WTC11 (cell line): ENCODE data around the gene AASS. TPM values are rescaled to one million over a fixed set of nuclear protein-coding genes. Genes with fewer than 3 reads are reported as not detected.

Source experiments
- ATAC-seq: fragments of 200-7000 bp; cut with Tn5 transposase; 2 replicates; pipeline ENCODE4 v1.10.0; 2021; ENCODE audit warnings: mild to moderate bottlenecking, moderate library complexity
- CTCF ChIA-PET: fragments of 300-600 bp; sonication (Branson Sonifier 250); formaldehyde crosslinking; loops from one replicate; lab custom pipeline; 2021; ENCODE audit warnings: antibody characterized with exemption; lab: Charles Lee
- POLR2A ChIA-PET: fragments of 350-600 bp; sonication (Branson Sonifier 250); formaldehyde crosslinking; loops from one replicate; lab custom pipeline; 2021; ENCODE audit warnings: antibody characterized with exemption; lab: Charles Lee
- DNase-seq: peaks from one replicate; pipeline ENCODE4 v3.0.0; 2021; ENCODE audit warnings: low spot score
- H3K27ac Mint-ChIP-seq: 2 replicates; pipeline ENCODE4 v1.8.0; 2021; ENCODE audit warnings: mixed read lengths
- H3K27me3 Mint-ChIP-seq: 2 replicates; pipeline ENCODE4 v1.8.0; 2021; ENCODE audit warnings: low read depth, mild to moderate bottlenecking, moderate library complexity, mixed read lengths
- H3K36me3 Mint-ChIP-seq: 2 replicates; pipeline ENCODE4 v1.8.0; 2021; ENCODE audit warnings: mixed read lengths
- H3K4me1 Mint-ChIP-seq: 2 replicates; pipeline ENCODE4 v1.8.0; 2022; ENCODE audit warnings: mixed read lengths
- H3K4me3 Mint-ChIP-seq: 2 replicates; pipeline ENCODE4 v1.8.0; 2021; ENCODE audit warnings: mild to moderate bottlenecking, moderate library complexity, mixed read lengths
- H3K9me3 Mint-ChIP-seq: 2 replicates; pipeline ENCODE4 v1.8.0; 2021; ENCODE audit warnings: mixed read lengths
- ELF4 ChIP-seq: sonication (generic); formaldehyde crosslinking; IDR thresholded peaks from 2 replicates; pipeline ENCODE4 v1.8.1; 2022; ENCODE audit warnings: low read depth, mild to moderate bottlenecking, moderate library complexity, missing genetic modification reagents
- FOXP4 ChIP-seq: sonication (generic); formaldehyde crosslinking; IDR thresholded peaks from 2 replicates; pipeline ENCODE4 v1.8.0; 2022; ENCODE audit warnings: mild to moderate bottlenecking, missing genetic modification reagents
- IRF2 ChIP-seq: sonication (generic); formaldehyde crosslinking; IDR thresholded peaks from 2 replicates; pipeline ENCODE4 v1.8.0; 2022; ENCODE audit warnings: low read depth, missing genetic modification reagents, borderline replicate concordance
- JAZF1 ChIP-seq: fragments of 250-450 bp; sonication (Bioruptor Pico); IDR thresholded peaks from 2 replicates; pipeline ENCODE4 v1.9.0; 2021; ENCODE audit warnings: moderate library complexity, mild to moderate bottlenecking, inconsistent platforms
- KAT7 ChIP-seq: sonication (generic); formaldehyde crosslinking; IDR thresholded peaks from 2 replicates; pipeline ENCODE4 v1.8.1; 2023; ENCODE audit warnings: missing genetic modification reagents, mild to moderate bottlenecking, borderline replicate concordance
- NFATC4 ChIP-seq: fragments of 250-450 bp; sonication (Bioruptor Pico); IDR thresholded peaks from 2 replicates; pipeline ENCODE4 v1.9.0; 2021; ENCODE audit warnings: mild to moderate bottlenecking
- NR1H2 ChIP-seq: sonication (generic); formaldehyde crosslinking; IDR thresholded peaks from 2 replicates; pipeline ENCODE4 v1.9.0; 2021; ENCODE audit warnings: mild to moderate bottlenecking, moderate library complexity, missing genetic modification reagents
- NR3C1 ChIP-seq: sonication (generic); formaldehyde crosslinking; conservative IDR thresholded peaks from 2 replicates; pipeline ENCODE4 v1.8.1; 2023; ENCODE audit warnings: low read depth, mild to moderate bottlenecking, missing genetic modification reagents
- OVOL2 ChIP-seq: fragments of 250-450 bp; sonication (Bioruptor Pico); IDR thresholded peaks from 2 replicates; pipeline ENCODE4 v1.9.0; 2021; ENCODE audit warnings: mild to moderate bottlenecking, borderline replicate concordance
- PRRX2 ChIP-seq: fragments of 250-450 bp; sonication (Bioruptor Pico); IDR thresholded peaks from 2 replicates; pipeline ENCODE4 v1.8.0; 2021; ENCODE audit warnings: mild to moderate bottlenecking
- RELA ChIP-seq: sonication (generic); formaldehyde crosslinking; IDR thresholded peaks from 2 replicates; pipeline ENCODE4 v1.8.1; 2022; ENCODE audit warnings: missing genetic modification reagents, mild to moderate bottlenecking, borderline replicate concordance
- SMAD3 ChIP-seq: sonication (generic); formaldehyde crosslinking; IDR thresholded peaks from 2 replicates; pipeline ENCODE4 v1.8.0; 2022; ENCODE audit warnings: missing genetic modification reagents, mild to moderate bottlenecking, borderline replicate concordance
- TCF7 ChIP-seq: sonication (generic); formaldehyde crosslinking; IDR thresholded peaks from 2 replicates; pipeline ENCODE4 v1.8.0; 2022; ENCODE audit warnings: mild to moderate bottlenecking, low read depth, missing genetic modification reagents, moderate library complexity
- TP53 ChIP-seq: sonication (generic); formaldehyde crosslinking; IDR thresholded peaks from 2 replicates; pipeline ENCODE4 v1.8.1; 2023; ENCODE audit warnings: mild to moderate bottlenecking, missing genetic modification reagents
- USF1 ChIP-seq: sonication (generic); formaldehyde crosslinking; IDR thresholded peaks from 2 replicates; pipeline ENCODE4 v1.8.0; 2022; ENCODE audit warnings: mild to moderate bottlenecking, missing genetic modification reagents
- ZMAT4 ChIP-seq: fragments of 250-450 bp; sonication (Bioruptor Pico); IDR thresholded peaks from 2 replicates; pipeline ENCODE4 v1.9.0; 2021; ENCODE audit warnings: mild to moderate bottlenecking
- ZNF121 ChIP-seq: sonication (generic); formaldehyde crosslinking; IDR thresholded peaks from 2 replicates; pipeline ENCODE4 v1.8.0; 2023; ENCODE audit warnings: missing genetic modification reagents
- ZNF219 ChIP-seq: sonication (generic); formaldehyde crosslinking; IDR thresholded peaks from 2 replicates; pipeline ENCODE4 v1.8.0; 2023; ENCODE audit warnings: missing genetic modification reagents, mild to moderate bottlenecking, borderline replicate concordance
- ZNF423 ChIP-seq: fragments of 250-450 bp; sonication (Bioruptor Pico); IDR thresholded peaks from 2 replicates; pipeline ENCODE4 v2.1.2; 2022; ENCODE audit warnings: mild to moderate bottlenecking, moderate library complexity
- ZNF425 ChIP-seq: fragments of 250-450 bp; sonication (Bioruptor Pico); conservative IDR thresholded peaks from 2 replicates; pipeline ENCODE4 v1.9.0; 2021; ENCODE audit warnings: mild to moderate bottlenecking
- total RNA-seq: library from RNA; stranded (reverse); gene quantifications from 3 replicates; pipeline ENCODE4 v1.2.3, GENCODE V29; 2021
- TF ChIP-seq, protein P1 (sequence below): sonication (generic); formaldehyde crosslinking; IDR thresholded peaks from 2 replicates; pipeline ENCODE4 v1.8.1; 2022; ENCODE audit warnings: mild to moderate bottlenecking, moderate library complexity, missing genetic modification reagents
- TF ChIP-seq, protein P2 (sequence below): sonication (generic); formaldehyde crosslinking; IDR thresholded peaks from 2 replicates; pipeline ENCODE4 v1.8.1; 2022; ENCODE audit warnings: low read depth, missing genetic modification reagents, borderline replicate concordance

The AASS gene
- total RNA-seq, 1 experiment from 2014 or later = 308 TPM

GRCh38 chr7:122137251-122138077 is 6.6 kb downstream of the AASS start:
- DNase-seq (no peak), ATAC-seq (peak; percentile 10; the same call in 1 of the 2 replicates)
- no peaks in the 10 kb centered on the region for H3K27me3 Mint-ChIP-seq
- CTCF ChIA-PET = interaction anchor here (1.0 kb wide), 1 partner anchor 45 kb away, joined by 3 read pairs; no protein-coding TSS in a partner anchor
- peaks cover 60% of the 10 kb centered on the region for H3K4me1 Mint-ChIP-seq
- peak overlapping the region; percentile 93 for H3K27ac Mint-ChIP-seq
- no peak for TF ChIP-seq KAT7 (CRISPR knock-in tag)
- TF ChIP-seq SMAD3 = no peak
- TF ChIP-seq NR3C1 (CRISPR knock-in tag) = no peak
- TF ChIP-seq ZNF219 (CRISPR knock-in tag) = no peak
- TF ChIP-seq, protein P1, sequence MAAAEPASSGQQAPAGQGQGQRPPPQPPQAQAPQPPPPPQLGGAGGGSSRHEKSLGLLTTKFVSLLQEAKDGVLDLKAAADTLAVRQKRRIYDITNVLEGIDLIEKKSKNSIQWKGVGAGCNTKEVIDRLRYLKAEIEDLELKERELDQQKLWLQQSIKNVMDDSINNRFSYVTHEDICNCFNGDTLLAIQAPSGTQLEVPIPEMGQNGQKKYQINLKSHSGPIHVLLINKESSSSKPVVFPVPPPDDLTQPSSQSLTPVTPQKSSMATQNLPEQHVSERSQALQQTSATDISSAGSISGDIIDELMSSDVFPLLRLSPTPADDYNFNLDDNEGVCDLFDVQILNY (CRISPR knock-in tag) = no peak
- TF ChIP-seq PRRX2 (CRISPR knock-in tag) = no peak
- no peak for TF ChIP-seq ELF4 (CRISPR knock-in tag)
- no peak for TF ChIP-seq ZNF425
- TF ChIP-seq FOXP4 = no peak
- no peak for TF ChIP-seq ZNF423 (CRISPR knock-in tag)
- TF ChIP-seq OVOL2 = no peak
- TF ChIP-seq NFATC4 (CRISPR knock-in tag) = no peak
- no peak for TF ChIP-seq NR1H2 (CRISPR knock-in tag)
- TF ChIP-seq TP53 (CRISPR knock-in tag) = no peak
- TF ChIP-seq USF1 (CRISPR knock-in tag) = no peak
- TF ChIP-seq ZNF121 (CRISPR knock-in tag) = no peak
- TF ChIP-seq RELA (CRISPR knock-in tag) = no peak
- no peak for TF ChIP-seq TCF7 (CRISPR knock-in tag)
- TF ChIP-seq, all 79 proteins: peak for 0
- Mint-ChIP-seq H3K36me3 (peaks cover 57% of the 10 kb centered on the region), H3K4me3 (peak overlapping the region; percentile 58), H3K9me3 (no peaks in the 10 kb centered on the region)
- POLR2A ChIA-PET = no interaction called here

- ATAC-seq (peak; percentile 14; the same call in 1 of the 2 replicates), DNase-seq (no peak)
- POLR2A ChIA-PET = no interaction called here
- H3K36me3 Mint-ChIP-seq = peaks cover 55% of the 10 kb centered on the region
- no peaks in the 10 kb centered on the region for H3K9me3 Mint-ChIP-seq
- CTCF ChIA-PET = interaction anchor here (0.8 to 2.3 kb wide), 2 partner anchors 10 to 44 kb away, joined by 3 to 8 read pairs; no protein-coding TSS in a partner anchor
- no peaks in the 10 kb centered on the region for H3K27me3 Mint-ChIP-seq
- no peak for TF ChIP-seq IRF2 (CRISPR knock-in tag)
- TF ChIP-seq, protein P2, sequence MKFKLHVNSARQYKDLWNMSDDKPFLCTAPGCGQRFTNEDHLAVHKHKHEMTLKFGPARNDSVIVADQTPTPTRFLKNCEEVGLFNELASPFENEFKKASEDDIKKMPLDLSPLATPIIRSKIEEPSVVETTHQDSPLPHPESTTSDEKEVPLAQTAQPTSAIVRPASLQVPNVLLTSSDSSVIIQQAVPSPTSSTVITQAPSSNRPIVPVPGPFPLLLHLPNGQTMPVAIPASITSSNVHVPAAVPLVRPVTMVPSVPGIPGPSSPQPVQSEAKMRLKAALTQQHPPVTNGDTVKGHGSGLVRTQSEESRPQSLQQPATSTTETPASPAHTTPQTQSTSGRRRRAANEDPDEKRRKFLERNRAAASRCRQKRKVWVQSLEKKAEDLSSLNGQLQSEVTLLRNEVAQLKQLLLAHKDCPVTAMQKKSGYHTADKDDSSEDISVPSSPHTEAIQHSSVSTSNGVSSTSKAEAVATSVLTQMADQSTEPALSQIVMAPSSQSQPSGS = no peak
- no peak for TF ChIP-seq JAZF1 (CRISPR knock-in tag)
- TF ChIP-seq NFATC4 (CRISPR knock-in tag) = no peak
- TF ChIP-seq ZMAT4 (CRISPR knock-in tag) = no peak
- no peak for TF ChIP-seq ZNF425
- TF ChIP-seq KAT7 (CRISPR knock-in tag) = no peak
- H3K4me3 Mint-ChIP-seq = peak overlapping the region; percentile 58
- peaks cover 63% of the 10 kb centered on the region for H3K4me1 Mint-ChIP-seq
- H3K27ac Mint-ChIP-seq = peak overlapping the region; percentile 93
Observed at GRCh38 chr7:122136639-122137245, 7.3 kb downstream of the AASS start.
